Stimulated activated CD4-positive, alpha-beta T cell treated with anti-CD3 and anti-CD28 coated beads, Interleukin-15, amount 100 ng/mL, for 1 hour (primary cell): ENCODE results near the gene JTB.
"Not testable (repeated sequence)": the region's sequence is repeated elsewhere in the genome, so short reads cannot be mapped to it uniquely, and the experiment has no call there.

Experiments
- DNase-seq, 2 donors: peaks; one replicate each; pipeline ENCODE4 v3.0.0-alpha.2; 2020; ENCODE audit warnings: low read depth in 1 of 2, low spot score in 1 of 2

JTB gene

DNA sequence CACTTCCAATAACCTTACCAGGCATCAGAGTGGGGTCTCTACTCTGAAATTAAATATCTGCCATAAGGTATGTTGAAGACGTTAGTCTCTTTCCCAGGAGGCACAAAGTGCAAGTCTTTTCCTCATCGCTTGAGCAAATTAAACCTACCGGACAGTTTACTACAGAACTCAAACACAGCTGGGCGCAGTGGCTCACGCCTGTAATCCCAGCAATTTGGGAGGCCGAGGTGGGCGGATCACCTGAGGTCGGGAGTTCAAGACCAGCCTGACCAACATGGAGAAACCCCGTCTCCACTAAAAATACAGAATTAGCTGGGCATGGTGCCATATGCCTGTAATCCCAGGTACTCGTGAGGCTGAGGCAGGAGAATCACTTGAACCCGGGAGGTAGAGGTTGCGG lies 1.6 kb upstream of the JTB start:
- DNase-seq, result not testable (repeated sequence)

DNA sequence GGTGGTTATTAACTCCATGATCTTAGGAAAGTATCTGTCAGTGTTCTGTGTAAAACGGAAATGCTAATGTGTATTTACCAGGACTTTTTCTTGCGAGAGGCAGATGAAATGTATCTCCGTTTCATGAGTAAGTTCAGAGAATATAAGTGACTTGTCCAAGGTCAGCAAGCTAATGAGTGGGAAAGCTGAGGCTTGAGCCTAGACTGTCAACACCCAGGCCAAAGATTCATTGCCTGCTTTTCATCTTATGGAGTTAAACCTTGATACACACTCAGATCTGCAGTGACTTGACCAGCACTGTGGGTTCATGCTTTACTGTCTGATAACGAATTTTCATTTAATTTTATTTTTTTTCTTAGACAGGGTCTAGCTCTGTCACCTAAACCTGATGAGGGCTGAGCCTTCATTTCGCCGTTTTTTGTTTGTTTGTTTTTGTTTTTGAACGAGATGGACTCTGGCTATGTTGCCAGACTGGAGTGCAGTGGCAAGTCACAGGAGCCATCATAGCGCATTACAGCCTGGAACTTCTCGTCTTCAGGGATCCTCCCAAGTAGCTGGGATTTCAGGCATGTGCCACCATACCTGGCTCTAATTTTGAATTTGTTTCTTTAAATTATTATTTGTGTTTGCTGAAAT lies 918 bp upstream of the JTB start:
- no peak for DNase-seq

DNA sequence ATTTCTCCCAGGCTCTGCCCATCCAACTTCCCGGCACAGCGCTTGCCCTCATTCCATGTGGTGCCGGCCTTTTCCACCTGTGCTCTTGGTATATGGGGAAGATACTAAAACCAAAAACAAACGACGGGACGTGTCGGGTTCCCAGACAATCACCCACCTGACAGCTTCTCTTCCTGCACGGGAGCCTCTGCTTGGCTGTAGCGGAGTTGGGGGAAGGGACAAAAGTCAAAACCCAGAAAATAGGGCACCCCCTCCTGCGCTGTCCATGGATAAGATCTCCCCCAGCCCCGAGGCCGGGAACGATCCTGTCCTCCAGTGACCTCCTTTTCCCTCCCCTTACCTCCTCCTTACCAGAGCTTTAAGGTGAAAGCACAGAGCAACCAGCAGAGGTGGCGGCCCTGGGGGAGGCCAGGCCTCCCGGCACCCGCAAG lies 640 bp downstream of the JTB start:
- no peak for DNase-seq

DNA sequence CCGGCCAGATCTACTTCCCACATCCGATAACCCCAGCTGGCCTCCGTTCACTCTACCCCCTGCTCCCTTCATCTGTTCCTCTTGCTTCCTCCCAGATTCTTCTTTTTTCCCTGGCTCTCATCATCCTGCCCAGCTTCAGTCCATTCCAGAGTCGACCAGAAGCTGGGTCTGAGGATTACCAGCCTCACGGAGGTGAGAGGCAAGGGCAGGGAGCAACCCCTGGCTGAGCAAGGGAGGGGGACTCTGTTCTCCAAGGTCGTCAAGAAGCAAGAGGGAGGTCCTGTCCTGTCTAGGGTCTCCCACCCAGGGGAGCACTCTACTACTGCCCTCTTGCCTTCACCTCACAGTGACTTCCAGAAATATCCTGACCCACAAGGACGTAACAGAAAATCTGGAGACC lies 3.9 kb downstream of the JTB start:
- no peak for DNase-seq

DNA sequence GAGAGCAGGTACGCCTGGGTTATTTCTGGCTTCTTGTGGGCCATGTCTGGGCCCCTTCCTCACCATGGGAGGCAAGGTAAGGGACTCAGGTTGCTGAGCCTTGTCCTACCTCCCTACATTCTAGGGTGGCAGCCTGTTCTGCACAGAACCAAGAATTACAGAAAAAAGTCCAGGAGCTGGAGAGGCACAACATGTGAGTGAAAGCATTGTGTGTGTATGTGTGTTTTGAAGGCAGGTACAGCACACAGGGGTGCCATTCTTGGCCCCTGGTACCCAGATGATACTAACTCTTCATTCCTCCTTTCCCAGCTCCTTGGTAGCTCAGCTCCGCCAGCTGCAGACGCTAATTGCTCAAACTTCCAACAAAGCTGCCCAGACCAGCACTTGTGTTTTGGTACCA lies 4.4 kb downstream of the JTB start:
- DNase-seq, result no peak

DNA sequence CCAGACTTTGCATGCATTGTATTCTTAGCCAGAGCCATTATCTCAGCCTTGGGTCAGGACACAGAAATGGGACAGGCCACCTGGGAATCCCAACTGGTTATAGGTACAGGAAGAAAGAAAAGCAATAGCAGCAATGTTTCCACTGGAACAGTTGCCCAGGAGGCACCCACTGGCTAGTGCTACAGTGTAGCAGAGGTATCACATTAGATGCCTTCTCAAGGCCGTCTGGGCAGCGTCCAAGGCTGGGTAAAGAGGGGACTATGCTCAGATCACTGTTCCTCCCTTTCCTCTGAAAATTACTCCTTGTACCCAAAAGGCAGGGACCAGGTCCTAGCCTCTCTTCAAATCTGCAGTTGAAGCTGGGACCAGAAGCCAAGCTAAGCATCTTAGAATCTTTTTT lies 7.1 kb downstream of the JTB start:
- DNase-seq, result no peak

DNA sequence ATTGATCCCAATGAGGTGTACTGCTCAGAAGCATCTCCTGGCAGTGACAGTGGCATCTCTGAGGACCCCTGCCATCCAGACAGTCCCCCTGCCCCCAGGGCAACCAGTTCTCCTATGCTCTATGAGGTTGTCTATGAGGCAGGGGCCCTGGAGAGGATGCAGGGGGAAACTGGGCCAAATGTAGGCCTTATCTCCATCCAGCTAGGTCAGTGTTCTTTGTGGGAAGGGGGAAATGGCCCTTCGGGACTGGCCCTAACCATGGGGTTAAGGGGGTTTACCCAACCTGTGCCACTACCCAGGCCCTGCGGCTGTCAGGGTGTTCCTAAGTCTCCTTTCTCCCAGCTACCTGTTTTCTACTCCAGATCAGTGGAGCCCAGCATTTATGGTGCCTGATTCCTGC lies 8.5 kb downstream of the JTB start:
- no peak for DNase-seq

DNA sequence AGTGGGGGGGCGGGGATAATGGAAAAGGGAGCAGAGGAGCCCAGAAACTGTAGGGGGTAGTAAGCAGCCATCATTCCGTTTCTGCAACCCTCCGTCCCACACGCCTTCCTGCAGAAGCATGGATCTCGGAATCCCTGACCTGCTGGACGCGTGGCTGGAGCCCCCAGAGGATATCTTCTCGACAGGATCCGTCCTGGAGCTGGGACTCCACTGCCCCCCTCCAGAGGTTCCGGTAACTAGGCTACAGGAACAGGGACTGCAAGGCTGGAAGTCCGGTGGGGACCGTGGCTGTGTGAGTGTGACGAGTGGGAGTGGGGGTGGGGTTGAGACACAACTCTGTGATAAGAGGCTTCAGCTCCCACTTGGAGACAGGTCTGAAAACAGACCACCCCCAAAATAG lies 9.1 kb downstream of the JTB start:
- no peak for DNase-seq

DNA sequence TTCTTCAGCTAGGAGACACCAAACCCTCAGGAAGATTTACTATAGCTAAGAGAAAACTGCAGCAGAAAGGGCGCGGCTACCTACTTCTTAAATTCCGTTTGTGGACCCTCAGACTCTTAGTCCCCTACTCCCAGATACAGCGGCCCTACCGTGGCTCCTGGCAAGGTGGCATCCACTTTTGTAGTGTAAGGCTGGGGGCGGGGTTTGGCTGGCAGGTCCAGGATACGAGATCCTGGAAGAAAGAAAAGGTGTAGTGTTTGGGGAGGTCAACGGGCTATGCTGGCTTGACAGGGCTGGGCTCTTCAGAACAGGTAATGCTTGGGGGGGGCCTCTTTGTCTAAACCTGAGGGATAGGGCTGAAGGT lies 9.5 kb downstream of the JTB start:
- DNase-seq, result no peak

DNA sequence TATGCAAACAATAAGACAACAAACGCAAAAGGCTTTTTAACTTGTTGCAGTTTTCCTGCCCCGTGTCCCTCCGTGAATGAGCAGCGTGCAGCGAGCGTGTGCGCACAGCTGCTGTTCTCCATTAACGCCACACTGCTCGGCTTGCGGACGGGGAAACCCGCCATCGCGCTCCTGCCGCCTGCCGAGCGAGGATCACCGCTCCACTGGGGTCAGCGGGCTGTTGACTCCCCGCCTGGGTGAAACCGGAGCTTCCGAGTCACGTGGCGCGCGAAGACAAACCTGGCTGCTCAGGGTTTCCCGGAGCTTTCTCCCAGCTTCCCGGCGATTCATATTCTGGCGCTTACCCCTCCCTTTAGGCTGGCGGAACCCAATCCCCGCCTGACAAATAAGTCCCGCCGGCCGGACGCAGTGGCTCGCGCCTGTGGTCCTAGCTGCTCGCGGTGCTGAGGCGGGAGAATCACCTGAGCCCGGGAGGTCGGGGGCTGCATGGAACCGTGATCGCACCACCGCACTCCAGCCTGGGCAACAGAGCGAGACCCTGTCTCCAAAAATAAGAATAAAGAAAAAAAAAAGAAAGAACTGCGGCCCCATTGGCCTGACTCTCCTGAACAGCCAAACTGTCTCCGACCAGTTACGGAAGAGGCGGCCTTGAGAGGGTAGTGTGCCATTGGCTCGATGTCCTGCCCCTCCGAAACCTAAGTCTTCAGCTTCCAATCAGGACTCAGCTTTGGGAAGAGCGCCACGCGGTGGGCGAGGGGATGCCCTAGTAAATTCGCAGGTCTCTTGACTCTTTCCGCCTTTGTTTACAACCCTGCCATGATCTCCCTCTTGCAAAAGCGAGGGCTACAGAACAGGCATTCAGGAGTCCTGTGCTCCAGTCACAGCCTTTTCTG lies 10.1 kb downstream of the JTB start, which contains the start of gene CREB3L4:
Gene CREB3L4 (plus strand): TSS at position 796 of the 893 bp plus-strand sequence. CDS start 624 bp downstream, outside the sequence.
- peak; percentile 63 to 67 for DNase-seq

DNA sequence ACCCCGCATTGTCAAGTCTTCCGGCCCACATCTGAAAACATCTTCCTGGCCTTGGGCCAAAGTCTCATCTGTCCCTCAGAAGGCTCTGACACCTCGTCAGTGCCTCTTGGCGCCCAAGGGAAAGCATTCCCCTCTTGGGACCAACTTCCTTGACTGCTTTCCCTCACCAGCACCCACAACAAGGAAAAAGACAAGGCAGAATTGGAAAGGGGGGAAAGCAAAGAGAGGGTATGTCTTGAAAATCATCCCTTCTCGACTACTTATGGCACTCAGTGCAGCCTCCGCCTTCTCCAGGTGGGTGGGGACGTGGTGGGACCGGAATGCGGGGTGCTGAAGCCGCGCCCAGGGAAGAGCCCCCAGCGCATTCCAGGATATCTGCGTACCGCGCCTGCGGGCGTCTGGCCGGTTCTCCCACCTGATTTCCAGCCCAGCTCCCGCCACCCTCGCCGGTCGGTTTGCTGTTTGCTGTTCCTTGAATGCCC lies 13.6 kb downstream of the JTB start:
- DNase-seq, result no peak

DNA sequence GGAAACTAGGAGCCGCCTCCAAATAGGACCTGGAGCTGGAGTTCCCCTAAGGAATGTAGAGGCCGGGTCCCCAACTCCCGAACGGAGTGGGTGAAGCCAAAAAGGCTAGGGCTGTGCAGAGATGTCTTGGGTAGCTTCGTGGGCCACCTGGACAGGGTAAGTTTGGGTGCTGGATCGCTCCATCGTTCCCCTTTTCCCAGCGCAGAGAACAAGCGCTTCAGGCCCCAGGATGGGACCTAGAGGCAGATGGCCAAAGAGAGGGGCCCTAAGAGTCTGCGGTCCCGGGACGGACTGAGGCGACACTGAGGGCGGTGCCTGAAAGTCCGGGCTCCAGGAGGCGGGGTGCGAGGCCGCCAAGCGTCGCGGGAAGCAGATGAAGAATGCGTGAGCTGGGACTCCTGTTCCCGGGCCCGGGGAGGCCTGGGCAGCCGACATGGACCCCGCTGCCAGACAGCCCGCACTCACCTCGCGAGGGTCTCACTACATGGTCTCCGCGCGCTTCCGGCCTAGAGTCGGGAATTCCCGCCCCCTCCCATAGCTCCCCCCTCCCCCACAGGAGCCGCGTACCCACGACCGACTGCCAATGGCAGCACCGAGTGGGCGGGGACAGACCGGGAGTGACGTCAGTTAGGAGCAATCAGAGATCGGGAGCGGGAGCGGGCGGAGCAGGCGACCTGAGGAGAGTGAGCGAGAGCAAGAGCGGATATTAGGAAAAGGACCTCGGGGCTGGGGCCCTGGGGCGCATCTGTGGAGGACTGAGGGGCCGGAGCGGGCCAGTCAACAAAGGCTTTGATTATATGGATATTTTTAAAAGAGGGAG lies 14.2 kb downstream of the JTB start, which contains the start of gene SLC39A1:
Gene SLC39A1 (minus strand): TSS at position 508 of the 820 bp plus-strand sequence. CDS start 822 bp downstream, outside the sequence.
- DNase-seq, result peak; percentile 82 to 86

DNA sequence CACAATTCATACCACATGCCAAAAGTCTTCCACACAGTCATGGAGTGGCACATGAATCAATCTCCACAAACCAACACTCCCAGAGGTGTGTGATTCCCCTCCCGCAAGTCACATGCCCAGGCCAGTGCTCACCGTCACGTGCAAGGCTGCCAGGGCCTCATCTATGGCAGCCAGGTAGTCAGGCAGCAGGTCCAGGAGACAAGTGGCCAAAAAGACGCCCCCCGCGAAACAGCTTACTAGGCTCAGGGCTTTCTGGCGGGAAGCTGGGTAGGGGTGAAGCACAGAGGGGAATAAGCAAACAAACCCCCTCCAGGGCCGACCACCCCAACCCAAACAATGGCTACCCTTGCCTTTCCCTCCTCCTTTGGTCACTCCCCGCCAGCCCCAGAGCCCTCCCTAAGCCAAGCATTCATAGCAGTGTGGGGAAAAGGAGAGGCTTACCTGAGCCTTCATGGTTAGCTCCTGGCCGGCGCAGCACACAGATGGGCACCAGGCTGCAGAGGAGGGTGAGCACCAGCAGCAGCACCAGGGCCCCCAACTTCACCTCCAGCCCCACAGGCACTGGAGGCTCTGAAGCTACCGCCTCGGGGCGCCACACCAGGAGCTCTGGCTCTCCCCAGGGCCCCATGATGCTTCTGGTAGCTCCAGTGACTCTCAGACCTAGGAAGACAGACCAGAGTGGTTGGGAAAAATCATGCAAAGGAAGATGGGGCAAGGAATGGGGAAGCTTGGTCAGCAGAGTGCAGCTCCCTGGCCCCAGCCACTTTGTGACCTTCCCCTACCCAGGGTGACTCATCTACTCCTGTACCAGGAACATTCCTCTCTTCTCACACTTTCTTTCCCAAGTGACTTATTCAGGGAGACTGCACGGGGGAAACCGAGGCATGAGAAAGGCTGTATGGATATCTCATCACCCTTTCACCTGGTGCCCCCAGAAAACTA lies 15.1 kb downstream of the JTB start:
- DNase-seq, result no peak

DNA sequence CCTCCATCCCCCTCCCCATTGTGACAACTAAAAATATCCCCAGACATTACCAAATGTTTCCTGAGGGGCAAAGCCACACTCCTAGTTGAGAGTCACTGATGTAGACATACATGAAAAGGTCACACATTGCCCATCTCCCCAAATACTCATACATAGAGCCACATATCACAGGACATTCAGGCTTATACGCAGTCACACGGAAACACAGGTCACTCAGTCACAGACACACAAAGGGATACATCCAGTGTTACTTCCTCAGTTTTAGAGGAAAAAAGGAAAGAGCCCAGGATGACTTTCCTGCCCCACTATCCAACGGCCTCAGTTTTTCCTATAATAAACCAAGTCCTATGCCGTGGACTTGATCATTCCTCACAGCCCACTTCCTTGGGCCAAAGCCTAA lies 16.1 kb downstream of the JTB start:
- DNase-seq, result no peak

DNA sequence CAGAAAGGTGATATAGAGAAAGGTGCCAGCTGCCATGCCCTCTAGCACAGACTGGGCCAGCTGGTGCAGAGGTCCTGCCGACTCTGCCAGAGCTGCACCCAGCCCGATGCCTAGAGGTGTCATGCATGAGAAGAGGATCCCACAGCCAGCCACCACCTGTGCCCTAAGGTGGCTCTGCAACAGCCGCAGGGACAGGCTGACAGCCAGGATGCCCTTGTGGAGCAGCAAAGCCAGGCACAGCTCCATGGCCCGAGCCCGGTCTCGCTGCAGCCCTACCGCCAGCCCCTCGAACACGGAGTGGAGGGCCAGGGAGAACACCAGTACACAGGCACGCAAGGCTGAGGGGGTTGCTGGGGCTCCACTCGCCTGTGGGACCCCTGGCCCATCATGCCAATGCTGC lies 17.3 kb downstream of the JTB start:
- DNase-seq, result no peak

DNA sequence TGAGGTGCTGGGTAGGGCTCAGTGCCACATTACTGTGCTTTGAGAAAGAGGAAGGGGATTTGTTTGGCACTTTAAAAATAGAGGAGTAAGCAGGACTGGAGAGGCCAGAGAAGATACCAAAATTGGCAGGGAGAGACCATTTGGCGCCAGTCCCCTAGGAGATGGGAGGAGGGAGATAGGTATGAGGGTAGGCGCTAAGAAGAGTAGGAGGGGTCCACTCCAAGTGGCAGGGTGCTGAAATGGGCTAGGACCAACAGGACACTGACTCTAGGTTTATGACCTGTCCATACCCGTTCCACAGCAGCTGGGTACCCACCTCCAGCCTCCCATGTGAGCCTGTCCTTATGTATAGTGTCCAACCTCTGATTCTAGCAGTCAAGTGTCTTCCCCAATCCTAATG lies 18.0 kb downstream of the JTB start:
- no peak for DNase-seq

DNA sequence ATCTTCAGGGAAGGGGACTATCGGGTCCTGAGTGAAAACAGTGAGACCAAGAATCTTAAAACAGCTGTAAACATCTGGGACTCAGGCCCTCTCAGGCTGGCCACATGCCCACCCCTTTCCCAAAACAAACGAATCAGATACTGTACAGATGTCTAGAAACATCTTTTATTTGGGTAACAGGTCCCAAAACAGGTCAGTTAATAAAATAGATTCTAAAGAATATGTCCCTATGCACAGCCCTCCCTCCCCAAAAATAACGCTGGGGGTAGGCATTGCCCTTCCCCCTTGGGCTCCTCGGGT lies 18.6 kb downstream of the JTB start:
- no peak for DNase-seq

DNA sequence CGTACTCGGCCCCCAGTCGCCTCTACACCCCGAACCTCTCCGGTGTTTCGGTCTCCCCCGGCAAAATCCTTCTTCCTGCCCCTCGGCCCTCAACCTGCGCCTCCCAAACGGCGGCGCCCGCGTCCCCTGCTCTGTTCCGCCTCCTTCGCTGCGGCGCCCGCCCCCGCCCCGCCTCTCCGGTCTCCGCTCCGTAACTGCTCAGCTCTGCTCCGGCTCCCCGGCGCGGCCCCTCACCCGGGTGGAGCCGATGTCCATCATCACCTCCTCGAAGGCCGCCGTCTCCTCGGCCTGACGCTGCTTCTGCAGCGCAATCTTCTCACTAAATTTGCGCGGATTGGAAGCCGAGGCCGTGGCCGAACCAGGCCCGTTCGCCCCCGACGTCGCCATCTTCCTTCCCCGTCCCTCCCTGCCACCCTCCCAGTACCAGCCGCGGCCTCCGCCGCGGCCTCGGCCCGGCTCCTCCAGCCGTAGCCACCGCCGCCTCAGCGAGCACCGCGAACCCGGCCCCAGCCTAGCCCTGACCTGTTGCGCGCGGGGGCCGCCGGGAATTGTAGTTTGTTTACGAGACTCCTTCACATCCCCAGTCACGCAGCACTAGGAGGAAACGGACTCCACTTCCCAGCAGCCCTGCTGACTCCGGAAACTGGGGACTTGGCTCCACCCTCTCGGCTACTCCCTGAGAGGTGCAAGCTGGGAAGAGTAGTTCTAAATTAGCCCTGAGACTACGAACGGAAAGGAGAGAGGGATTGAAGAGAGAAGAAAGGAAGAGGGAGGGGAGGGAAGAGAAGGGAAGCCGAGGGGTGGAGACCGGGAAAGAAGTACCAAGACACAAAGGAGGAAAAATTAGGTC lies 19.1 kb downstream of the JTB start, which contains the start of gene CRTC2:
Gene CRTC2 (minus strand): TSS at position 502 of the 850 bp plus-strand sequence. CDS start 115 bp downstream, at position 387.
- DNase-seq, result peak; percentile 90 to 91

DNA sequence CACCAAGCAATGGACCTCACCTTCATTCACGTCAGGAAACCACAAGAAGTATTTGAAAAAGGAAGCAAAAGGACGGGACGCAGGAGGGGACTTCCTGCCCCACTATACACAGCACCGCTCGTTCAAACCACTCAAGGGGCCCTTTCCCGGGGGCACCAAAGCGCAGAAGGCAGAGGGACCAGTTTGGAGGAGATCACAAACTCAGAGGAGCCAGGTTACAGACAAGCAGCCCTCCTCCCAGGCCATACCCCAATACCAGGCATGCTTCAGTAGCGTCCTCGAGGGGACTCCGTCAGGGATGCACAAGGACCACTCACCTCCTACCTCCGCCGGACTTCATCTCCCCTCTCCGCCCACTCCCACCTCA lies 19.7 kb downstream of the JTB start:
- DNase-seq, result no peak
